NCI-H1930 (cell line): Measurements from ENCODE around the gene ZNF566.

Experiments used
- DNase-seq, 2 experiments: peaks; one replicate each; lab custom pipeline; 2025; lab: John Stamatoyannopoulos, UW

The ZNF566 gene

DNA sequence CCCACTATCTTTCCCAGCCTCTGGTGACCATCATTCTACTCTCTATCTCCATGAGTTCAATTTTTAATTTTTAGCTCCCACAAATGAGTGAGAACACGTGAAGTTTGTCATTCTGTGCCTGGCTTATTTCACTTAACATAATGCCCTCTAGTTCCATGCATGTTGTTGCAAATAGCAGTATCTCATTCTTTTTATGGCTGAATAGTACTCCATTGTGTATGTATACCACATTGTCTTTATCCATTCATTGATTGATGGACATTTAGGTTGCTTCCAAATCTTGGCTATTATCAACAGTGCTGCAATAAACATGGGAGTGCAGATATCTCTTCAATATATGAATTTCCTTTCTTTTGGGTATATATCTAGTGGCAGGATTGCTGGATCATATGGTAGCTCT, 48.0 kb downstream of the ZNF566 start:
- DNase-seq, result no peak

- no peak for DNase-seq
Observed at GRCh38 chr19:36436531-36436930, 52.8 kb downstream of the ZNF566 start.

- DNase-seq, result peak in 1 of 2 experiments; percentile 7
Observed at GRCh38 chr19:36423925-36424324, 65.4 kb downstream of the ZNF566 start.

GRCh38 chr19:36421749-36422481, 67.4 kb downstream of the ZNF566 start:
- peak in 1 of 2 experiments; percentile 31 for DNase-seq

- DNase-seq, result peak in 1 of 2 experiments; percentile 31
Observed at GRCh38 chr19:36420961-36421748, 68.2 kb downstream of the ZNF566 start.

- DNase-seq, result peak; percentile 81 to 89
Observed at GRCh38 chr19:36418287-36419001, 70.9 kb downstream of the ZNF566 start, which contains the start of gene ZFP82. Gene ZFP82 (minus strand): TSS chr19:36418644. CDS start chr19:36409789, 8,855 bp downstream.

- no peak for DNase-seq
Observed at GRCh38 chr19:36417752-36418286, 71.5 kb downstream of the ZNF566 start.

DNA sequence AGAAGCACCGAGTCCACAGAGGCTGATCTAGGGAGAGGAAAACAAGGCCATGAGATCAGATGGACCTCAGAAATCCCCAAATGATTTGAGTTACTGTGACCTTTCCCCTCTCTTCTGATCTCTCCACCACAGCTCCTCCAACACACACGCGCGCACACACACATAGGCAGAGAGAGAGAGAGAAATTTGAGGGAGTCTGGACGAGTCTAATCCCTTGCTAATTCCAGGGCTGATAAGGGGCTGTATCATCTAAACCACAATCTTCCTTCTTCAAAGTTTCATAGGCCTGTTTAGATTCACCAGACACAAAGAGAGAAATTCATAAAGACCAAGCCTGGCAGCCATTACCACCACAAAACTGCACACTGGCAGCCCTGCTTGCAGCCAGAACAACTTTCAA, 79.5 kb downstream of the ZNF566 start:
- DNase-seq, result no peak

DNA sequence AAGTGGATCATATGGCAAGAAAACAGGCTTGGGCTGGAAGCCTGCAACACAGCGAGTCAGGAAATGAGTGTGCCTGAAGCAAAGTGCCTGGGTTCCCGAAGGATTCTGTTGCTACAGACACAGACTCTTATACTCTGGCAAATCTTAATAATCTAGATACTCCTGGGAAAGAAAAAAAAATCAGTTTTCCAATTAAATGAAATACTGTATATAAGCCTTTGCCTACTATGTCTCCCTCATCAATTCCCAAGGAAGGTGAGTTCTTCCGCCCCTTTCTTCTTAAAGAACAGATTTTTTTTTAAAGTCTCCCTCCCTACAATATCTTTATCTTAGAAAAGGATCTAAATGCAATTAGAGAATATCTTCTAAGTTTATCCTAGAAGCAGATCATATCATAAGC, 81.3 kb downstream of the ZNF566 start:
- DNase-seq, result no peak

DNA sequence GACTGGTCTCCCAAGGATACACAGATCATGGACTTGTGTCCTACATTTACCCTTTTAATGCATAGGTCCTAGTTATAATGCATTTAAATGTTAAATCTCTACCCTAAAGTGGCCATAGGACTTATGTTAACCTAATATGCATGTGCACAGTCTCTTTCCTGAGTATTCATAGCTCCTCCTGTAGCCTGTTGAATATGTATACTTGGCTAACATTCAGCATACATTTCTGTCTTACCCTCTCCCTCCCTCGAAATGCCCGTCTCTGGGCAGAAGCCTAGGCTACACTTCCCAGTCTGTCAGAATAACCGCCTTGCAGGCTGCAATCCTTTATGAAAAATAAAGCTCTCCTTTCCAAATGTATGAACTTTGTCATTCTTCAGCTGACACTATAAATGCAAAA, 84.9 kb downstream of the ZNF566 start:
- DNase-seq, result no peak

DNA sequence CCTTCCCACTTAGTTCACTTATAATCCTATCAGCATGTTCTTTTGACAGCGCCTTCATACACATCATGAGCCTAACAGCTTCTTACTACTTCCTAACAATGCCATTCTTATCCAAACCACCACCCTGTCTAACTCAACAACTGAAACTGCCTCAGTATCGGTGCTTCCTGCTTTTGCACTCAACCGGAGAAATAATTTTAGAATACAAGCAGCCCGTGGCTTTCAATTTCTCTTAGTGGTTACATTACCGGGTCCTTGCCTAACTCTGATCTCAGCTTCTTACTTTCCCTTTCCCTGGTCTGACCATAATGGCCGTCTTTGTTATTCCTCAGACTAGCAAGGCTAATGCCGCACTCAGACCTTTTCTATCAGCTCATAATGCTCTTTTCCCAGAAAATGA, 87.9 kb downstream of the ZNF566 start:
- DNase-seq, result no peak

- DNase-seq, result no peak
Observed at GRCh38 chr19:36398571-36398970, 90.8 kb downstream of the ZNF566 start.
